HEK293 (cell line): ENCODE results near the gene STRIP1.
A peak's percentile ranks its signal among the peaks of the same experiment; 100 is the strongest.

ENCODE experiments used
- CTCF ChIA-PET: fragments of 350-600 bp; formaldehyde crosslinking; extraction: SDS; loops from one replicate; lab custom pipeline; 2021; ENCODE audit warnings: antibody characterized with exemption; lab: Yijun Ruan, JAX
- POLR2A ChIA-PET: fragments of 300-600 bp; formaldehyde crosslinking; extraction: SDS; loops from one replicate; lab custom pipeline; 2020; ENCODE audit warnings: antibody characterized with exemption, inconsistent platforms; lab: Yijun Ruan, JAX
- H3K27ac ChIP-seq: fragments of 200-500 bp; sonication (Bioruptor generic); 2 replicates; pipeline ENCODE4 v1.5.1; 2014; ENCODE audit warnings: low read depth, low read length, control low read depth, inconsistent platforms; ENCODE audit errors: extremely low read depth
- H3K36me3 ChIP-seq, 2 experiments: fragments of 200-500 bp in 1 of 2; sonication (Bioruptor generic) in 1 of 2; 1 replicate in 1 of 2; 2 replicates in 1 of 2; pipeline ENCODE4 v1.5.1; 2014 to 2017; ENCODE audit warnings: inconsistent platforms in 2 of 2, low read length in 2 of 2; ENCODE audit not compliant: control insufficient read depth in 2 of 2, insufficient read depth in 1 of 2
- H3K4me1 ChIP-seq: fragments of 200-500 bp; sonication (Bioruptor generic); 2 replicates; pipeline ENCODE4 v1.5.1; 2014; ENCODE audit warnings: mild to moderate bottlenecking, low read length, inconsistent platforms; ENCODE audit not compliant: control insufficient read depth, insufficient read depth
- H3K4me3 ChIP-seq: 2 replicates; pipeline ENCODE4 v1.5.1; 2011; ENCODE audit warnings: low read depth, mild to moderate bottlenecking, control low read depth, low read length, moderate library complexity
- H3K9me3 ChIP-seq: fragments of 200-500 bp; sonication (Bioruptor generic); 2 replicates; pipeline ENCODE4 v1.5.1; 2014; ENCODE audit warnings: low read depth, low read length, inconsistent platforms; ENCODE audit not compliant: control insufficient read depth, insufficient read depth
- BCL11B ChIP-seq: fragments of 450-650 bp; formaldehyde crosslinking; IDR thresholded peaks from 2 replicates; pipeline ENCODE4 v1.5.1; 2016; ENCODE audit warnings: low read depth, missing biosample characterization, missing genetic modification characterization
- GFI1B ChIP-seq: fragments of 450-650 bp; formaldehyde crosslinking; IDR thresholded peaks from 2 replicates; pipeline ENCODE4 v1.5.1; 2016; ENCODE audit warnings: missing biosample characterization, missing genetic modification characterization
- GLI2 ChIP-seq: fragments of 450-650 bp; formaldehyde crosslinking; IDR thresholded peaks from 2 replicates; pipeline ENCODE4; 2017; ENCODE audit warnings: missing biosample characterization, missing genetic modification characterization, low read depth, borderline replicate concordance
- GLIS2 ChIP-seq: fragments of 450-650 bp; formaldehyde crosslinking; IDR thresholded peaks from 2 replicates; pipeline ENCODE4 v1.5.1; 2016; ENCODE audit warnings: missing biosample characterization, missing genetic modification characterization
- KLF17 ChIP-seq: fragments of 450-650 bp; formaldehyde crosslinking; IDR thresholded peaks from 2 replicates; pipeline ENCODE4 v1.5.1; 2016; ENCODE audit warnings: missing biosample characterization, missing genetic modification characterization
- ZBTB11 ChIP-seq: fragments of 450-650 bp; formaldehyde crosslinking; conservative IDR thresholded peaks from 2 replicates; pipeline ENCODE4 v1.5.1; 2016; ENCODE audit warnings: low read depth, missing biosample characterization, missing genetic modification characterization
- ZNF121 ChIP-seq: fragments of 450-650 bp; formaldehyde crosslinking; IDR thresholded peaks from 2 replicates; pipeline ENCODE4 v1.5.1; 2016; ENCODE audit warnings: missing biosample characterization, missing genetic modification characterization
- ZNF174 ChIP-seq: fragments of 450-650 bp; formaldehyde crosslinking; IDR thresholded peaks from 2 replicates; pipeline ENCODE4 v1.5.0; 2017; ENCODE audit warnings: missing biosample characterization, mild to moderate bottlenecking, missing genetic modification characterization
- ZNF266 ChIP-seq: fragments of 450-650 bp; formaldehyde crosslinking; IDR thresholded peaks from 2 replicates; pipeline ENCODE4 v1.5.1; 2016; ENCODE audit warnings: missing biosample characterization, missing genetic modification characterization, low read depth
- ZNF324 ChIP-seq: fragments of 450-650 bp; formaldehyde crosslinking; IDR thresholded peaks from 2 replicates; pipeline ENCODE4 v1.5.1; 2016; ENCODE audit warnings: missing biosample characterization, missing genetic modification characterization
- ZNF391 ChIP-seq: fragments of 450-650 bp; formaldehyde crosslinking; IDR thresholded peaks from 2 replicates; pipeline ENCODE4 v1.5.1; 2016; ENCODE audit warnings: low read depth, missing biosample characterization, missing genetic modification characterization, borderline replicate concordance
- ZNF394 ChIP-seq: fragments of 450-650 bp; formaldehyde crosslinking; IDR thresholded peaks from 2 replicates; pipeline ENCODE4 v1.5.1; 2016; ENCODE audit warnings: missing biosample characterization, missing genetic modification characterization, mild to moderate bottlenecking, moderate library complexity, borderline replicate concordance
- ZNF48 ChIP-seq: fragments of 450-650 bp; formaldehyde crosslinking; IDR thresholded peaks from 2 replicates; pipeline ENCODE4 v1.5.1; 2016; ENCODE audit warnings: missing biosample characterization, missing genetic modification characterization
- ZNF558 ChIP-seq: fragments of 450-650 bp; formaldehyde crosslinking; IDR thresholded peaks from 2 replicates; pipeline ENCODE4 v1.5.1; 2016; ENCODE audit warnings: missing biosample characterization, missing genetic modification characterization
- ZNF785 ChIP-seq: fragments of 450-650 bp; formaldehyde crosslinking; IDR thresholded peaks from 2 replicates; pipeline ENCODE4 v1.5.1; 2016; ENCODE audit warnings: missing biosample characterization, missing genetic modification characterization
- ZNF830 ChIP-seq: fragments of 450-650 bp; IDR thresholded peaks from 2 replicates; pipeline ENCODE4 v1.5.0; 2018; ENCODE audit warnings: missing biosample characterization, missing genetic modification characterization, low read depth, mild to moderate bottlenecking, moderate library complexity
- ZSCAN4 ChIP-seq: fragments of 450-650 bp; formaldehyde crosslinking; IDR thresholded peaks from 2 replicates; pipeline ENCODE4 v1.5.1; 2017; ENCODE audit warnings: missing biosample characterization, missing genetic modification characterization

STRIP1 gene

DNA sequence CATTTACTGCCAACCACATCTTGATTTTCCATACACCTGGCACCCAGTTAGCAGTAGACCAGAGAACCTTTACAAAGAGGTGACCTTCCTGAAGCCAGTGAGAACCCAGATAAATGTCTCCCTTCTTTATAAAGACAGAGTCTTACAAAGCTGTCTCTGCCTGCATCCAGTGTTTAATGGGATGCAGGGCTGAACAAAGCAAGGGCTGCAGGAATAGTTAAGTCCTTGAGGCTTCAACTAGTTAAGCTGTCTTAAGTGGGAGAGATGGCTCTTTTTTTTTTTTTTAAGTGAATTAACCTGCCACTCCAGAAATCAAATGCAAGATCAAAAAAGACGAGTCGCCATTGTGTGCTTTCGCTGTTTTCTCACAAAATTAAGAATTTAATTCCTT, 48.4 kb upstream of the STRIP1 start:
- POLR2A ChIA-PET = interaction anchor here (1.0 to 2.9 kb wide), 2 partner anchors 21 to 438 kb away, joined by 3 to 16 read pairs; partner anchors contain the start of gene GNAI3
- CTCF ChIA-PET = interaction anchor here (0.6 to 12.6 kb wide), 12 partner anchors 11 to 474 kb away, joined by 3 to 522 read pairs (median 37); no protein-coding TSS in a partner anchor
- Histone ChIP-seq H3K27ac (no peak overlapping the region), H3K4me1 (0 out of 2 replicates have a peak, but pooled peaks cover 3% of the 10 kb centered on the region), H3K9me3 (no peaks in the 10 kb centered on the region), H3K4me3 (peak overlapping the region; percentile 81), H3K36me3 (peaks cover 0 to 21% of the 10 kb centered on the region in 2 experiments; a peak in 1 of 3 replicates)
- TF ChIP-seq ZNF558 (tag by site-specific recombination) = no peak
- no peak for TF ChIP-seq ZNF394
- no peak for TF ChIP-seq KLF17 (tag by site-specific recombination)
- TF ChIP-seq ZNF830 (tag by site-specific recombination) = no peak
- no peak for TF ChIP-seq ZNF324
- TF ChIP-seq ZNF266 (tag by site-specific recombination) = no peak
- no peak for TF ChIP-seq ZSCAN4 (tag by site-specific recombination)
- TF ChIP-seq GLI2 = no peak
- no peak for TF ChIP-seq ZNF391
- TF ChIP-seq ZNF121 = no peak
- TF ChIP-seq BCL11B (tag by site-specific recombination) = no peak
- no peak for TF ChIP-seq ZBTB11
- TF ChIP-seq ZNF48 = no peak
- TF ChIP-seq ZNF174 = no peak

- no peak overlapping the region for H3K27ac ChIP-seq
- peak; percentile 98 for TF ChIP-seq ZNF558 (tag by site-specific recombination)
- TF ChIP-seq GLIS2 = no peak
- TF ChIP-seq GFI1B = no peak
- TF ChIP-seq ZNF785 (tag by site-specific recombination) = no peak
- H3K9me3 ChIP-seq = no peaks in the 10 kb centered on the region
- H3K36me3 ChIP-seq = peaks cover 0 to 27% of the 10 kb centered on the region in 2 experiments; a peak in 1 of 3 replicates
- POLR2A ChIA-PET = interaction anchor here (0.6 kb wide), 1 partner anchor 39 kb away, joined by 3 read pairs; no protein-coding TSS in a partner anchor
- H3K4me1 ChIP-seq = 0 out of 2 replicates have a peak, but pooled peaks cover 3% of the 10 kb centered on the region
- H3K4me3 ChIP-seq = no peak overlapping the region
- CTCF ChIA-PET = interaction anchor here (0.6 to 12.6 kb wide), 5 partner anchors 117 to 984 kb away, joined by 3 to 522 read pairs (median 4); no protein-coding TSS in a partner anchor
Measured at GRCh38 chr1:109988349-109988914, 46.0 kb upstream of the STRIP1 start.
